H1 (cell line): ENCODE measurements around the gene PCDHGB7. TPM values are rescaled to one million over a fixed set of nuclear protein-coding genes. Genes with fewer than 3 reads are reported as not detected.
"Not testable (repeated sequence)": the region's sequence is repeated elsewhere in the genome, so short reads cannot be mapped to it uniquely, and the experiment has no call there.

ENCODE experiments used
- CTCF ChIA-PET: fragments of 300-600 bp; sonication (Branson Sonifier 250); formaldehyde crosslinking; loops from one replicate; lab custom pipeline; 2021; ENCODE audit not compliant: partially characterized antibody; lab: Charles Lee
- POLR2A ChIA-PET: fragments of 300-600 bp; sonication (Branson Sonifier 250); formaldehyde crosslinking; loops from one replicate; lab custom pipeline; 2021; ENCODE audit warnings: inconsistent platforms; ENCODE audit not compliant: partially characterized antibody; lab: Charles Lee
- DNase-seq, 2 experiments: peaks; one replicate each; pipeline versions ENCODE4 v3.0.0 to v3.0.0-alpha.2; 2010 to 2022; ENCODE audit warnings: low spot score in 2 of 2, low read depth in 1 of 2, mixed read lengths in 1 of 2
- FAIRE-seq: peaks from 2 replicates; lab custom pipeline; 2011; peaks lifted over from hg19 to GRCh38; lab: Jason Lieb, UNC
- H2AFZ ChIP-seq: 2 replicates; pipeline ENCODE4 v1.8.1; 2012; ENCODE audit warnings: low read length, inconsistent platforms
- H2AK5ac ChIP-seq: 2 replicates; pipeline ENCODE4 v1.6.1; 2013; ENCODE audit warnings: low read depth, low read length
- H2BK120ac ChIP-seq: replicated peaks from 2 replicates; pipeline ENCODE3; 2013; ENCODE audit warnings: low read depth, low read length, inconsistent platforms
- H2BK12ac ChIP-seq: 2 replicates; pipeline ENCODE4 v1.6.1; 2013; ENCODE audit warnings: low read depth, low read length
- H2BK15ac ChIP-seq: 2 replicates; pipeline ENCODE4 v1.6.1; 2013; ENCODE audit warnings: low read length
- H2BK20ac ChIP-seq: 2 replicates; pipeline ENCODE4 v1.6.1; 2013; ENCODE audit warnings: low read length
- H2BK5ac ChIP-seq: 2 replicates; pipeline ENCODE4 v1.6.1; 2013; ENCODE audit warnings: low read depth, low read length
- H3K14ac ChIP-seq: 2 replicates; pipeline ENCODE4 v1.6.1; 2013; ENCODE audit warnings: inconsistent platforms; ENCODE audit not compliant: insufficient read length
- H3K18ac ChIP-seq: 2 replicates; pipeline ENCODE4 v1.6.1; 2013; ENCODE audit warnings: low read length; ENCODE audit errors: extremely low read depth
- H3K23ac ChIP-seq: 2 replicates; pipeline ENCODE4 v1.6.1; 2013; ENCODE audit warnings: inconsistent platforms; ENCODE audit not compliant: insufficient read length
- H3K23me2 ChIP-seq: 2 replicates; pipeline ENCODE4 v1.6.1; 2013; ENCODE audit warnings: low read depth, low read length
- H3K27ac ChIP-seq: 2 replicates; pipeline ENCODE4 v1.6.1; 2011; ENCODE audit warnings: low read depth, low read length, inconsistent platforms
- H3K27me3 ChIP-seq, 4 experiments: replicated peaks in 1 of 4; 1 replicate in 1 of 4; 2 replicates in 3 of 4; pipeline versions ENCODE4 v1.6.1 to v1.8.1; 2011 to 2013; ENCODE audit warnings: low read length in 3 of 4, mild to moderate bottlenecking in 3 of 4, inconsistent platforms in 2 of 4, mixed read lengths in 2 of 4, moderate library complexity in 1 of 4; ENCODE audit not compliant: control insufficient read depth in 3 of 4, insufficient read depth in 3 of 4; ENCODE audit errors: extremely low read depth in 1 of 4
- H3K36me3 ChIP-seq, 4 experiments: 2 replicates each; pipeline versions ENCODE4 v1.6.1 to v1.8.1; 2011 to 2013; ENCODE audit warnings: mild to moderate bottlenecking in 4 of 4, low read length in 3 of 4, moderate library complexity in 2 of 4, control low read depth in 1 of 4, inconsistent platforms in 1 of 4; ENCODE audit not compliant: insufficient read depth in 4 of 4, control insufficient read depth in 2 of 4
- H3K4ac ChIP-seq: replicated peaks from 2 replicates; pipeline ENCODE3; 2013; ENCODE audit warnings: low read length, low read depth, mixed read lengths, inconsistent platforms; ENCODE audit not compliant: insufficient read length
- H3K4me1 ChIP-seq, 4 experiments: replicated peaks in 1 of 4; 1 replicate in 1 of 4; 2 replicates in 3 of 4; pipeline versions ENCODE4 v1.6.1 to v1.8.1; 2011 to 2013; ENCODE audit warnings: low read length in 3 of 4, inconsistent platforms in 2 of 4, mixed read lengths in 1 of 4; ENCODE audit not compliant: insufficient read depth in 4 of 4, control insufficient read depth in 3 of 4
- H3K4me2 ChIP-seq, 2 experiments: 2 replicates each; pipeline versions ENCODE4 v1.6.1 to v1.8.1; 2011 to 2013; ENCODE audit warnings: low read depth in 2 of 2, low read length in 2 of 2, control low read depth in 1 of 2, inconsistent platforms in 1 of 2, mild to moderate bottlenecking in 1 of 2; ENCODE audit not compliant: insufficient read depth in 1 of 2
- H3K4me3 ChIP-seq, 4 experiments: fragments of 200-600, 300-600 bp in 1 of 4; sonication (generic), shearing (Covaris generic), sonication (Bioruptor Twin) in 1 of 4; 2 replicates each; pipeline versions ENCODE4 v1.5.1 to v1.8.1; 2011 to 2016; ENCODE audit warnings: low read length in 4 of 4, low read depth in 3 of 4, control low read depth in 2 of 4, inconsistent platforms in 2 of 4, mild to moderate bottlenecking in 2 of 4, mixed read lengths in 1 of 4, moderate library complexity in 1 of 4; ENCODE audit not compliant: insufficient read depth in 2 of 4; ENCODE audit errors: extremely low read depth in 1 of 4
- H3K56ac ChIP-seq: replicated peaks from 2 replicates; pipeline ENCODE3; 2013; ENCODE audit warnings: low read depth, mild to moderate bottlenecking, mixed read lengths, low read length, inconsistent platforms; ENCODE audit not compliant: insufficient read length
- H3K79me1 ChIP-seq: 2 replicates; pipeline ENCODE4 v1.6.1; 2013; ENCODE audit warnings: low read depth, low read length, control low read depth
- H3K79me2 ChIP-seq, 2 experiments: 2 replicates each; pipeline versions ENCODE4 v1.6.1 to v1.8.1; 2012 to 2013; ENCODE audit warnings: low read length in 2 of 2, mild to moderate bottlenecking in 2 of 2, inconsistent platforms in 1 of 2; ENCODE audit not compliant: insufficient read depth in 2 of 2, control insufficient read depth in 1 of 2
- H3K9ac ChIP-seq, 4 experiments: replicated peaks in 1 of 4; 1 replicate in 1 of 4; 2 replicates in 3 of 4; pipeline versions ENCODE4 v1.6.1 to v1.8.1; 2011 to 2013; ENCODE audit warnings: low read depth in 3 of 4, low read length in 3 of 4, control low read depth in 2 of 4, mild to moderate bottlenecking in 2 of 4, moderate library complexity in 2 of 4, inconsistent platforms in 1 of 4; ENCODE audit errors: extremely low read depth in 1 of 4
- H3K9me3 ChIP-seq, 2 experiments: 2 replicates each; pipeline versions ENCODE4 v1.6.1 to v1.8.1; 2012 to 2013; ENCODE audit warnings: mild to moderate bottlenecking in 2 of 2, moderate library complexity in 2 of 2, control low read depth in 1 of 2, inconsistent platforms in 1 of 2, low read depth in 1 of 2, low read length in 1 of 2, mixed read lengths in 1 of 2; ENCODE audit not compliant: insufficient read depth in 2 of 2
- H4K20me1 ChIP-seq, 2 experiments: replicated peaks in 1 of 2; 2 replicates each; pipeline versions ENCODE3 to v1.8.1; 2011 to 2013; ENCODE audit warnings: inconsistent platforms in 2 of 2, low read length in 2 of 2, mild to moderate bottlenecking in 1 of 2; ENCODE audit not compliant: insufficient read depth in 2 of 2, control insufficient read depth in 1 of 2
- H4K5ac ChIP-seq: 2 replicates; pipeline ENCODE4 v1.6.1; 2013; ENCODE audit warnings: low read length, low read depth, mixed read lengths, inconsistent platforms; ENCODE audit not compliant: insufficient read length
- H4K8ac ChIP-seq: 2 replicates; pipeline ENCODE4 v1.8.0; 2013; ENCODE audit warnings: mild to moderate bottlenecking, moderate library complexity, low read length, inconsistent platforms; ENCODE audit not compliant: insufficient read depth; ENCODE audit errors: extremely low read depth
- H4K91ac ChIP-seq: replicated peaks from 2 replicates; pipeline ENCODE3; 2013; ENCODE audit warnings: low read length, mixed read lengths, inconsistent platforms; ENCODE audit not compliant: insufficient read length
- WGBS, 2 experiments: shearing (Covaris generic) in 1 of 2; methylation state at CpG; one replicate each; pipeline versions ENCODE4 v1.1.6 to v1.1.7; 2013 to 2015; ENCODE audit warnings: low lambda C conversion rate in 2 of 2, mixed read lengths in 2 of 2, inconsistent platforms in 1 of 2, low coverage in 1 of 2, missing lambda C conversion rate in 1 of 2; ENCODE audit not compliant: insufficient replicate concordance in 2 of 2, insufficient coverage in 1 of 2, insufficient read length in 1 of 2; ENCODE audit errors: extremely low coverage in 1 of 2, missing lambda C conversion rate in 1 of 2; 5-methylcytosine and 5-hydroxymethylcytosine counted together
- polyA plus RNA-seq, 7 experiments: library from polyadenylated mRNA; depleted of rRNA in 3 of 7; stranded (reverse) in 5 of 7; unstranded in 2 of 7; fragments of >200 nt in 5 of 7; fragments of 200-250 nt in 2 of 7; gene quantifications; 1 replicate in 5 of 7; 2 replicates in 1 of 7; 4 replicates in 1 of 7; pipeline versions ENCODE4 v1.2.1 to v1.2.3, GENCODE V29; 2011 to 2013; ENCODE audit warnings: missing spikeins in 2 of 7, mixed read lengths in 2 of 7
- total RNA-seq: library from RNA; stranded (reverse); fragmentation: NEBNext Ultra II Directional; extraction: Animal tissue kit (Norgen Biotek cat#: 25700); gene quantifications from 2 replicates; pipeline ENCODE4 v1.2.1, GENCODE V29; 2021

PCDHGB7 gene
- total and polyA plus RNA-seq, 2 of the 8 experiments (the other 6 are each of a cell fraction or from before 2014, with no cell fraction given), result 4.1 to 9.5 TPM

DNA sequence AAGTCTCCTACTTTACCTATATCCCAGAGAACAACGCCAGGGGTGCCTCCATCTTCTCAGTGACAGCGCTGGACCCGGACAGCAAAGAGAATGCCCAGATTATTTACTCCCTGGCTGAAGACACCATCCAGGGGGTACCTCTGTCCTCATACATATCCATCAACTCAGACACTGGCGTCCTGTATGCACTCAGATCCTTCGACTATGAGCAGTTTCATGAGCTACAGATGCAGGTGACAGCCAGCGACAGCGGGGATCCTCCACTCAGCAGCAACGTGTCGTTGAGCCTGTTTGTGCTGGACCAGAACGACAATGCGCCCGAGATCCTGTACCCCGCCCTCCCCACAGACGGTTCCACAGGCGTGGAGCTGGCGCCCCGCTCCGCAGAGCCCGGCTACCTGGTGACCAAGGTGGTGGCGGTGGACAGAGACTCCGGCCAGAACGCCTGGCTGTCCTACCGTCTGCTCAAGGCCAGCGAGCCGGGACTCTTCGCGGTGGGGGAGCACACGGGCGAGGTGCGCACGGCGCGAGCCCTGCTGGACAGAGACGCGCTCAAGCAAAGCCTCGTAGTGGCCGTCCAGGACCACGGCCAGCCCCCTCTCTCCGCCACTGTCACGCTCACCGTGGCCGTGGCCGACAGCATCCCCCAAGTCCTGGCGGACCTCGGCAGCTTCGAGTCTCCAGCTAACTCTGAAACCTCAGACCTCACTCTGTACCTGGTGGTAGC is 2.8 kb upstream of the PCDHGB7 start:
- H2BK120ac ChIP-seq, H2BK12ac ChIP-seq, H3K23ac ChIP-seq, DNase-seq, H3K27ac ChIP-seq, H4K91ac ChIP-seq, H3K14ac ChIP-seq, H2AFZ ChIP-seq, H3K79me2 ChIP-seq, H3K56ac ChIP-seq, H3K4me3 ChIP-seq, H2BK5ac ChIP-seq, H4K20me1 ChIP-seq, H2BK20ac ChIP-seq, H3K4me2 ChIP-seq, H2AK5ac ChIP-seq, FAIRE-seq, H3K9ac ChIP-seq, H4K8ac ChIP-seq, H3K36me3 ChIP-seq, H3K4ac ChIP-seq, H4K5ac ChIP-seq, H3K23me2 ChIP-seq, H2BK15ac ChIP-seq, H3K79me1 ChIP-seq, H3K18ac ChIP-seq, H3K4me1 ChIP-seq: not testable (repeated sequence)
- CTCF ChIA-PET, result interaction anchor here (0.8 to 23.3 kb wide), 25 partner anchors 9 to 320 kb away, joined by 3 to 1236 read pairs (median 15); partner anchors contain the start of genes PCDHB14, PCDHB15, PCDHB16 and PCDHB2
- POLR2A ChIA-PET, result interaction anchor here (1.2 to 2.7 kb wide), 3 partner anchors 64 to 170 kb away, joined by 3 to 9 read pairs (median 3); partner anchors contain the start of gene PCDHB15
- 97% methylated on average over 24 of the region's 46 CpGs; no CpG with 5 or more reads in 1 of the 2 experiments for WGBS, 2 experiments
- peaks cover 12 to 14% of the 10 kb centered on the region in 2 experiments for H3K9me3 ChIP-seq
- H3K27me3 ChIP-seq, result peaks cover 0 to 12% (median 6%) of the 10 kb centered on the region in 4 experiments; a peak in 4 of 7 replicates
